IPS-15b (cell line): ENCODE data around the gene SLC16A10.

Source experiments
- H3K27me3 ChIP-seq: one replicate; pipeline ENCODE4 v1.6.1; 2013; ENCODE audit warnings: low read length; ENCODE audit not compliant: control insufficient read depth, insufficient read depth
- H3K36me3 ChIP-seq: one replicate; pipeline ENCODE4 v1.6.1; 2013; ENCODE audit warnings: low read length; ENCODE audit not compliant: control insufficient read depth, insufficient read depth
- H3K4me1 ChIP-seq: one replicate; pipeline ENCODE4 v1.6.1; 2013; ENCODE audit warnings: mild to moderate bottlenecking, low read length; ENCODE audit not compliant: control insufficient read depth, insufficient read depth
- H3K4me3 ChIP-seq: one replicate; pipeline ENCODE4 v1.5.1; 2013; ENCODE audit warnings: low read depth, low read length
- H3K9ac ChIP-seq: one replicate; pipeline ENCODE4 v1.6.1; 2013; ENCODE audit warnings: low read depth, mild to moderate bottlenecking, low read length
- H3K9me3 ChIP-seq: one replicate; pipeline ENCODE4 v1.6.1; 2013; ENCODE audit warnings: mild to moderate bottlenecking, low read length; ENCODE audit not compliant: control insufficient read depth, insufficient read depth

Gene SLC16A10

DNA sequence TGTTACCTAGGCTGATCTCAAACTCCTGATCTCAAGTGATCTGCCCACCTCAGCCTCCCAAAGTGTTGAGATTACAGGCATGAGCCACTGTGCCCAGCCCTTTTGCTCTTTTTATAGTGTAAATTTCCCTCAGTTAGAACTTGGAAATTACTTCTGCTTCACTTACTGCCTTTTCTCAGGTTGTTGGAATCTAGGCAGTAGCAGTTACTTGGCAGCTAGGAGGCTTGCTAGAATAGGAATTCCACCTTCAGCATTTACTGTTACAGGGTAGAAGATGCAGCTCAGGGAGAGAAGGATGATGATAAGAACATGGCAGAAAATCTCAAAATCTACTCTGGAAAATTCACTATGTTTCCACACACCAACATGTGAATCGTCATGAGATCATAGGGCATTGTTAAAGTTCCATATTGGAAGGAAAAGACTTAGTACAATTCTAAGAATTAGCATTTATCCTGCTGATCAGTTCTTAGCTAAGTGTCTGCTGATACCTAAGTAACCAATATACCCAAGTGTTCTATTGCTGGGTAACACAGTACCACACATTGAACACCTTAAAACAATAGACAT, 182.2 kb downstream of the SLC16A10 start:
- Histone ChIP-seq H3K4me1 (no peaks in the 10 kb centered on the region), H3K36me3 (peaks cover 9% of the 10 kb centered on the region), H3K9ac (no peak overlapping the region), H3K9me3 (no peaks in the 10 kb centered on the region), H3K4me3 (no peak overlapping the region), H3K27me3 (no peaks in the 10 kb centered on the region)

DNA sequence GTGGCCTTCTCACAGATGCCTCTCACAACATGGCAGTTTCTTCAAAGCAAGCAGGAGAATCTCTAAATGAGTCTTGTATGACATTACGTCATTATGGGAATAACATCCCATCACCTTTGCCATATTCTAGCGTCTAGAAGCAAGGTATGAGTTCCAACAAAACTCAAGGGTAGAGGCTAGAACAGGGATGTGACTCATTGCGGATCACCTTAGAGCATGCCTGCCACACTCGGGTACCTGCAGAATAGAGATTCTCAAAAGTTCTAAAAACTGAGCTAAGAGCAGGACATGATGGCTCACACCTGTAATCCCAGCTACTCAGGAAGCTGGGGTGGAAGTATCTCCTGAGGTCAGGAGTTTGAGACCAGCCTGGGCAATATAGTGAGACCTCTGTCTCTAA, 182.8 kb downstream of the SLC16A10 start:
- Histone ChIP-seq H3K27me3 (no peaks in the 10 kb centered on the region), H3K9ac (no peak overlapping the region), H3K36me3 (peaks cover 9% of the 10 kb centered on the region), H3K9me3 (no peaks in the 10 kb centered on the region), H3K4me3 (no peak overlapping the region), H3K4me1 (no peaks in the 10 kb centered on the region)

GRCh38 chr6:111274593-111275217, 187.4 kb downstream of the SLC16A10 start:
- no peaks in the 10 kb centered on the region for H3K27me3 ChIP-seq

GRCh38 chr6:111276335-111276734, 189.0 kb downstream of the SLC16A10 start:
- Histone ChIP-seq H3K4me3 (no peak overlapping the region), H3K27me3 (no peaks in the 10 kb centered on the region), H3K9ac (no peak overlapping the region), H3K36me3 (peaks cover 7% of the 10 kb centered on the region), H3K9me3 (no peaks in the 10 kb centered on the region), H3K4me1 (no peaks in the 10 kb centered on the region)

More at GRCh38 chr6:111274593-111275217, 187.4 kb downstream of the SLC16A10 start:
- no peak overlapping the region for H3K4me3 ChIP-seq
- H3K4me1 ChIP-seq: no peaks in the 10 kb centered on the region
- no peak overlapping the region for H3K9ac ChIP-seq
- no peaks in the 10 kb centered on the region for H3K9me3 ChIP-seq
- H3K36me3 ChIP-seq: peaks cover 7% of the 10 kb centered on the region

- Histone ChIP-seq H3K9me3 (no peaks in the 10 kb centered on the region), H3K4me3 (no peak overlapping the region), H3K36me3 (peaks cover 7% of the 10 kb centered on the region), H3K9ac (no peak overlapping the region), H3K27me3 (no peaks in the 10 kb centered on the region), H3K4me1 (no peaks in the 10 kb centered on the region)
Observed at GRCh38 chr6:111276736-111277135, 189.4 kb downstream of the SLC16A10 start.

GRCh38 chr6:111277819-111278218, 190.5 kb downstream of the SLC16A10 start:
- no peak overlapping the region for H3K9ac ChIP-seq
- no peaks in the 10 kb centered on the region for H3K27me3 ChIP-seq
- H3K36me3 ChIP-seq: peaks cover 7% of the 10 kb centered on the region
- H3K9me3 ChIP-seq: no peaks in the 10 kb centered on the region
- no peaks in the 10 kb centered on the region for H3K4me1 ChIP-seq
- H3K4me3 ChIP-seq: no peak overlapping the region

DNA sequence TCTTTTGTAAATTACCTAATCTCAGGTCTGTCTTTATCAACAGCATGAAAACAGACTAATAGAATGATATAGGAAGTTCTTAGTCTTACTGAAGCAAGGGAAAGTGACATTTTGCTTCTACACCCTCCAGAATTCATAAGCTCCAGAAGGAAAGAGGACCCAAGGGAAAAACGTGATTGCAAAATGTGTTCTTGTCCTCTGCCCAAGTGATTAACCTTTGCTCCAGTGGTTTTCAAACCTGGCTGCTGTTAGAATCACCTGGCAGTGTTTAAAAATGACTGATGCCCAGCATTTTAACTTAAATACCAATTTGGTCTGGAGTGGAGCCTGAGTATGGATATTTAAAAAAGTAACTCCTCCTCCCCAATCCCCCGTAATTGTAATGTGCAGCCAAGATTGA, 191.4 kb downstream of the SLC16A10 start:
- H3K4me1 ChIP-seq: no peaks in the 10 kb centered on the region
- H3K27me3 ChIP-seq: no peaks in the 10 kb centered on the region
- H3K4me3 ChIP-seq: no peak overlapping the region
- no peak overlapping the region for H3K9ac ChIP-seq
- peaks cover 11% of the 10 kb centered on the region for H3K36me3 ChIP-seq
- H3K9me3 ChIP-seq: no peaks in the 10 kb centered on the region

GRCh38 chr6:111280445-111280955, 193.2 kb downstream of the SLC16A10 start:
- Histone ChIP-seq H3K4me3 (no peak overlapping the region), H3K9me3 (no peaks in the 10 kb centered on the region), H3K36me3 (peaks cover 11% of the 10 kb centered on the region), H3K4me1 (no peaks in the 10 kb centered on the region), H3K27me3 (no peaks in the 10 kb centered on the region), H3K9ac (no peak overlapping the region)
